ENCODE measurements around the gene COL4A1.

GRCh38 chr13:110233951-110234280 lies 73.0 kb downstream of the COL4A1 start:
- TF ChIP-seq CTCF (IDR thresholded peaks at IDR 0.05) (no peak), EZH2phosphoT487 (IDR thresholded peaks at IDR 0.05) (no peak), EZH2 (IDR thresholded peaks at IDR 0.05) (no peak)

Data from neural progenitor cell (in vitro differentiated cells).